DND-41 (cell line): Measurements from ENCODE around the gene FJX1.

ENCODE experiments used
- CTCF ChIP-seq: IDR thresholded peaks from 2 replicates; pipeline ENCODE4 v1.5.1; 2012; ENCODE audit warnings: borderline replicate concordance, low read length, moderate library complexity, mild to moderate bottlenecking; ENCODE audit not compliant: poor library complexity, severe bottlenecking; ENCODE audit errors: extremely low read depth
- EZH2 ChIP-seq: IDR thresholded peaks from 3 replicates; pipeline ENCODE4 v1.6.1; 2012; ENCODE audit warnings: borderline replicate concordance, low read depth, mild to moderate bottlenecking, moderate library complexity, low read length, inconsistent platforms; ENCODE audit not compliant: severe bottlenecking

GRCh38 chr11:35615921-35616900, 2.0 kb upstream of the FJX1 start:
- TF ChIP-seq EZH2 (no peak), CTCF (peak; percentile 82)
